ENCODE data around the gene PARK7.

The PARK7 gene

DNA sequence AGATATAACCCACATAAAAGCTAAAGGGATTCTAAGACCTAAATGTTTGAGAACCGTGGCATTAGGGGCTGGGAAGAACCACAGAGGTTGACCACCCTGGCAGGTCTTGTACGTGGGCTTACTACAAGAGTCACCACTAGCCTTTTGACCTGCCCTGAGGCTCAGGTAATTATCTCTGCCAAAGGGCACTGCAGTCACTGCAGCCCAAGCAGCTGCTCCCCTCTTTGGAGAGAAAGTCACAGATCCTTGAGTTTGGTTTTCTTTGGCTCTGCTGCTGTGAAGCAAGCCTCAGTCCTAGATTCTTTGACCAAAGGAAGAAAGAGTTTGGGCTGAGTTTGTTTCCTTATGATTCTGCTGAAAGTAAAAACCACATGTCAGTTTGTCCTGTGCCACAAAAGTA, 11.6 kb downstream of the PARK7 start:
- H3K27ac ChIP-seq = no peak overlapping the region
- no peak overlapping the region for H3K4me3 ChIP-seq

DNA sequence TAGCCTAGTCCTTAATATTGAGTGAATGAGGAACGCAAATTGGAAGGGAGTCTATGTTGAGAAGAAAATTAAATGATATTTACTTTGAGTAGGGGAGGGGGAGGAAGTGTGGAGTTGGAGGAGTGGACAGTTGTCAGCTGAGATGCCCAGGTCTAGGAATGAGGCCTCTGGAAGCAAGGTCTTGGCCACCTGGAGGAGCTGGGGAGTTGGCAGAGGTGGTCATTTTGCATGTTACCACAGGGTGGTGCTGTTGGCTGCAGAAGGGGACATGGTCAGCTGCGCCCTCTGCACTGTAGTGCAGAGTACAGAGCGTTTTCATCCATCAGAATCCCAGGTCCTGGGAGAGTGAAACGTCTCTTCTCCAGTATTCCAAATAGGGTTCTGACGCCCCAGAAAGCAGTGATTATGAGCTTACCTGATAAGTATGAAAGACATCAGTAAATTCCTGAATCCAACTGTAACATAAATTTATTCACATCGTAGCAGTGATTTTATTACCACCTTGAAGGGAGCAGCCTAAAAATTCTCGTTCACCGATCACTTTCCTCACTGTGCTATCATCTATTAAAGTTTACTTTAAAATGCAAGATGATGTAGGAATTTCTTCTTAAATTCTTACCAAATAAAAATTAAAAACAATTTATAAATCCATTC, 13.8 kb downstream of the PARK7 start:
- H3K27ac ChIP-seq = peak overlapping the region in 1 of 21 experiments; percentile 7
- H3K4me3 ChIP-seq = no peak overlapping the region

DNA sequence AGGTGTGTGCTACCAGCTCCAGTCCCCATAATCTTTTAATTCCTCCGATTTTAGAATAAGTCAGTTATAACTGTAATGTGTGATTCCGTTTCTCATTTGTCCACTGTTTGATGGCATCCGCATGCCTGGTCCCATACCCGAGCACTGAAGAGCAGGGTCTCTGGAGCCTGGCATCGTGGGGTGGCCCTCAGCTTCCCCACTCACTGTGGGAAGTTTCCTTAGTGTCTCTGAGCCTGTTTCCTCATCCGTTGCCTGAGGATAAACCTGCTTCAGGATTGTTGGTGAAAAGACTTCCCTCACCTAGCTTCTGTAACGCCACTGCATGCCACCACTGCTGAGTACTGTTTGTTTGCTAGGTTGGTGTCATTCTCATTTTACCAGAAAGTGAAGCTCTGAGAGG, 19.5 kb downstream of the PARK7 start:
- Histone ChIP-seq H3K4me3 (no peak overlapping the region), H3K27ac (no peak overlapping the region)

DNA sequence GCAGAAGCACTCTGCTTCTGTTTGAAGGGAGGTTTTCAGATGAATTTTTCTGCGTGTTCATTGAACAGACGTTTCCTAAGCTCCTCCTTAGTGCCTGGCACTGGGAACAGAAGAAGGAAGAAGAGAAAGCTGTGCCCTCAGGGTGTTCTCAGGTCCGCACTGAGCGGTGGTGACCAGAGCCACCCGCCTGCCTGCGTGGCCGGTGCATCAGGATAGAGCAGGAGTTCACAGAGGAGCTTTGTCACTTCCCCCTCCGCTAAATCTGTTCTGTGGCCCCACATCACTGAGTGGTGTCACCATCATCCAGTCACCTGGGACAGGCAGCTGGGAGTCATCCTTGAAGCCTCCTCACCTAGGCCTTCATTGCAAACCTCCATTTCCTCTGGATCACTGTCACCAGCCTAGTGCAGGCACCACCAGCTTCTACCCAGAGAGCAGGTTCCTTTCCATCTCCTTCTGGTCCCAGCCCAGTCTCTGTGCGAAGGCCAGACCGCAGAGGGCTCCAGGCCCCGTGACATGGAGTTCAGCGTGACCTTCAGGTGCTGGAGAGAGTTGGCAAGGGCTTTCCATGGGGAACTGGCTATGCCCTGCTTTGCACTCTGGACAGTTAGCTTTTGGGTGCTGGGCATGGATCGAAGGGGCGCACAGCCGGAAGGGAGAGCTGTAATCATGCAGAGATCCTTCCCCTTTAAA, 21.7 kb downstream of the PARK7 start:
- H3K4me3 ChIP-seq = no peak overlapping the region
- H3K27ac ChIP-seq = no peak overlapping the region

DNA sequence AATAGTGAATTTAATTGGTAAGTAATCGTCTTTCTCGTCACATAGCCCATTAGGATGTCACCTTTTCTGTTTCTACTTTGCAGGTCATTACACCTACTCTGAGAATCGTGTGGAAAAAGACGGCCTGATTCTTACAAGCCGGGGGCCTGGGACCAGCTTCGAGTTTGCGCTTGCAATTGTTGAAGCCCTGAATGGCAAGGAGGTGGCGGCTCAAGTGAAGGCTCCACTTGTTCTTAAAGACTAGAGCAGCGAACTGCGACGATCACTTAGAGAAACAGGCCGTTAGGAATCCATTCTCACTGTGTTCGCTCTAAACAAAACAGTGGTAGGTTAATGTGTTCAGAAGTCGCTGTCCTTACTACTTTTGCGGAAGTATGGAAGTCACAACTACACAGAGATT, 23.3 kb downstream of the PARK7 start:
- no peak overlapping the region for H3K4me3 ChIP-seq
- no peak overlapping the region for H3K27ac ChIP-seq

DNA sequence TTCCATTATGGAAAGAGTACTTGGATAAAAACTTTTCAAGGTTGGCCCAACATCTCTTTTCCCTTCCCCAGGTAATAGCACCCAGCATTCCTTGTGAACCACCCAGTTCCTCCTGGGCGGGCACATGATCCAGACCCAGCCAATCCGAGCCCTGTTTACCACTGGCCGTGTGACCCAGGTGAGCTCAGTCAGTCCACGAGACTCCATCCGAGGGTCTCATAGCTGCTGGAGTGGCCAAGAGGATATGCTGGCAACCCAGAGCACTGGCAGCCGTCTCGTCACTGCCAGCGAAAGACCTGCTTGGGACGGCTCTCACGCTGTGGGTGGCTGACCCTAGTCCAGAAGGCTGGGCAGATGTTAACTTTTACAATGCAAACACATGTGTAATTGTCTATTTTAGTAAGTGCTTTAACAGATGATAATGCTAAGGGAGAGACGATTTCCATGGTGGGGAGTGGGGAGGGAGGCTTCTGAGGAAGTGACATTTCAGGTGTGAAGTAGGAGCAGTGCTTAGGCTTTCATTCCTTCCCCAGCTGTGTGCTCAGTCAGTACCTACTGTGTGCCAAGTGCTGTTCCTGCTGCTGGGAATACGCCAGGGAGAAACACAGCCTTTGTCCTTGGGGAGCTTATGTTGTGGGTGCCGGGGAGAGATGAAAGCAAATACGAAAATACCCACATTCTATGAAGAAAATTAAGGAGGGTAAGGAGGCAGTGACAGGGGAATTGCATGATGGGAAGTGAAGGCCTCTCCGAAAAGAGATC, 24.5 kb downstream of the PARK7 start:
- H3K27ac ChIP-seq = no peak overlapping the region
- no peak overlapping the region for H3K4me3 ChIP-seq

DNA sequence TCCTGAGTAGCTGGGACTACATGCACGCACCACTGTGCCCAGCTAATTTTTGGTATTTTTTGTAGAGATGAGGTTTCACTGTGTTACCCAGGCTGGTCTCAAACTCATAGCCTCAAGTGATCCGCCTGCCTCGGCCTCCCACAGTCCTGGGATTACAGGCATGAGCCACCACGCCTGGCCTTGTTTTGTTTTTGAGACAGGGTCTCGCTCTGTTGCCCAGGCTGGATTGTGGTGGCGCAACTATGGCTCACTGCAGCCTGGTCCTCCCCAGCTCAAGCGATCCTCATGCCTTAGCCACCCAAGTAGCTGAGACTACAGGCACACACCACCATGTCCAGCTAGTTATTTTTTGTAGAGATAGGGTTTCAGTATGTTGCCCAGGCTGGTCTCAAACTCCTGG, 26.0 kb downstream of the PARK7 start:
- Histone ChIP-seq H3K27ac (no peak overlapping the region), H3K4me3 (no peak overlapping the region)

DNA sequence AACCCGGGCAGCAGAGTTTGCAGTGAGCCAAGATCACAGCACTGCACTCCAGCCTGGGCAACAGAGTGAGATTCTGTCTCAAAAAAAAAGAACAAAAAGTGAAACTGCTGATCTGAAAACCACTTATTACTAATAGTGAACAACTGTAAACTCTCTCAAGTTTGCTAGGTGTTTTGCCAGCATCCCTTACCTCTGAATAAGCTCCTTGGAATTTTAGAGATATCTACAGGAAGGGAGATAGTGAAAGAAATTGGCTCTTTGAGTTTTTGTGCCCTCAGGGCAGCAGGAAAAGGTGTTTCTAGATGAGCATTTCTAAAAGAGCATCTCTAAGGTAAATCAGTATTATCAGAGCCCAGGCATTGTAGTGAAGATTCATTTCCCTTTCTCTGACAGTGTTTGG, 27.1 kb downstream of the PARK7 start:
- H3K27ac ChIP-seq = no peak overlapping the region
- H3K4me3 ChIP-seq = no peak overlapping the region

DNA sequence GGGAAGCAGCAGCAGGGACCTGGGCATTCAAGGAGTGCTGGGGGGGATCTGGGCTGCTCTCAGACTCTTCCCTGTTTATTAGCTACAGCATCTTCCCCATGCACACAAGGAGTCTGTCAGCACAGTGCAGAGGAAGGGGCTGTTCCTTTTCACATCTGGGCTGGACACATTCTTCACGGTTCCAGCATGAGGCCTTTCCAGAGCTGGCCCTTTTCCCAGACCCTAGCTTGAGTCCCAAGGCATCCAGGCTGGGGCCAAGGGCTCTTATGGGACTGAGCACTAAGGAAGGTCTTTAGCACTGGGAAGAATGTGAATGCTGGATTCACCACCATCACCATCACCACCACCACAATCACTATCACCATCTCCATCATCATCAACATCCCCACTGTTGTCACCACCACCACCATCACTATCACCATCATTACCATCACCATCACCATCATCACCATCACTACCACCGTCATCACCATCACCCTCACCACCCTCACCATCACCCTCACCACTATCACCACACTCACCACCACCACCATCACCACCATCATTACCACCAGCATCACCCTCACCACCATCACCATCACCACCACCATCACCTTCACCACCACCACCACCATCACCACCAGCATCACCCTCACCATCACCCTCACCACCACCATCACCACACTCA, 28.4 kb downstream of the PARK7 start:
- no peak overlapping the region for H3K4me3 ChIP-seq
- H3K27ac ChIP-seq = no peak overlapping the region

DNA sequence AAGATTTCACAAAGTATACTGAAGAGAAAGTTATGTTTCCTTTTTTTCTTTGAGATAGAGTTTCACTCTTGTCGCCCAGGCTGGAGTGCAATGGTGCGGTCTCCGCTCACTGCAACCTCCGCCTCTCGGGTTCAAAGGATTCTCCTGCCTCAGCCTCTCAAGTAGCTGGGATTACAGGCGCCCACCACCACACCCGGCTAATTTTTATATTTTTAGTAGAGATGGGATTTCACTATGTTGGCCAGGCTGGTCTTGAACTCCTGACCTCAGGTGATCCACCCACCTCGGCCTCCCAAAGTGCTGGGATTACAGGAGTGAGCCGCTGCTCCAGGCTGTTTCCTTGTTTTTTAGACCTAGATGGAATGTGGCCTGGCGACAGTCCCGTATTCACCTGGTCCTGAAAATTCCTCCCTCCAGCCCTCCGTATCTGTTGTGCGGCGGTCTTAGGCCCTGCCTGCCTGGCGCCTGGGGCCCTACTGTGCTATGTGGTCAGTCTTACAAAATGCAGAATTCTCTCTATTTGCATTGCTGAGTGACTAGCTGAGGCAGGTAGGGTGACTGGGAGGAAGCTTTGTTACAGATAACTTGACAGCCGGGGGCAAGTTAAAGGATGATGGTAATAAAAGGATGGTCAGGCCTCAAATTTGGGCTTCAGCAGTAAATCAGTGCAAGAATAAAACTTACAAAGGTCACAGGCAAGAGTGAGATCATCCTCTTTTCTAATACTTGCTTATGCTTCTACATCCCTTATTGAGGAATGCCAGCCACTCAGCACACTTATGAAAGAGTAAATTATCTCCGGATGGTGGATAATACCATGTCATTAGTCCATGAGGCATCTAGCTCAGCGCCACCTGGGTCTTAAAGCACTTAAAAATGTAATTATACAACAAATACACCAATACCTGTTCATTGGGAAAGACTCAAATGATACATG, 30.3 kb downstream of the PARK7 start:
- no peak overlapping the region for H3K4me3 ChIP-seq
- H3K27ac ChIP-seq = no peak overlapping the region

DNA sequence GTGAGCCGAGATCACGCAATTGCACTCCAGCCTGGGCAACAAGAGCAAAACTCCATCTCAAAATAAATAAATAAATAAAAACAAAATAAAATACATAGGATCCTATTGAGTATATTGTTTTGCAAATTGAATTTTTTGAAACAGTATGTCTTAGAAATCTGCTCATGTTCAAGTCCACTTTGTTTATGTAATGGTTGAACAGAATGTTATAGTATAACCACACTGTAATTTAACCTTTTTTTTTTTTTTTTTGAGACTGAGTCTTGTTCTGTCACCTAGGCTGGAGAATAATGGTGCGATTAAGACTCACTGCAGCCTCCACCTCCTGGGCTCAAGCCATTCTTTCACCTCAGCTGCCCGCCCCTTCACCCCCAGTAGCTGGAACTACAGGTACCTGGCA, 31.4 kb downstream of the PARK7 start:
- H3K27ac ChIP-seq = no peak overlapping the region

DNA sequence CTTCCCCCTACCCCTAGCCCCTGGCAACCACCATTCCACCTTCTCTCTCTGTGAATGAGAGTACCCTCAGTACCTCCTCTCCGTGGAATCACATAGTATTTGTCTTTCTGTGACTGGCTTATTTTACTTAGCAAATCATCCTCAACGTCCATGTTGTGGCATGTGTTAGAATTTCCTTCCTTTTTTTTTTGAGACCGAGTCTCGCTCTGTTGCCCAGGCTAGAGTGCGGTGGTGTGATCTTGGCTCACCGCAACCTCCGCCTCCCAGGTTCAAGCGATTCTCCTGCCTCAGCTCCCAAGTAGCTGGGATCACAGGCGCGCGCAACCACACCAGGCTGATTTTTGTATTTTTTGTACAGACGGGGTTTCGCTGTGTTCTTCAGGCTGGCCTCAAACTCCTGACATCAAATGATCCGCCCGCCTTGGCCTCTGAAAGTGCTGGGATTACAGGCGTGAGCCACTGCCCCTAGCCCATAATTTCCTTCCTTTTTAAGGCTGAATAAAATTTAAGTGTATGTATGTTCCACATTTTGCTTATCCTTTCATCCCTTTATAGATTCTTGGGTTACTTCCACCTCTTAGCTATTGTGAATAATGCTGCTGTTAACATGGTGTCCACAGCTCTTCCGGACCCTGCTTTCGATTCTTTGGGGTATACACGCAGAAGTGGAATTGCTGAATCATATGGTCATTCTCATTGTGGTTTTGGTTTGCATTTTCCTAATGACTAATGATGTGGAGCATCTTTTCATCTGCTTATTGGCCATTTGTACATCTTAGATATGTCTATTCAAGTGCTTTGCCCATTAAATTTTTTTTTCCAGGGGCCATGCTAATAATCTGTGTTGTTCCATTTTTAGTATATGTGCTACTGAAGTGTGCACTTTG, 32.3 kb downstream of the PARK7 start:
- H3K27ac ChIP-seq = no peak overlapping the region
- H3K4me3 ChIP-seq = no peak overlapping the region

More for the DNA sequence above, 31.4 kb downstream of the PARK7 start:
- no peak overlapping the region for H3K4me3 ChIP-seq

DNA sequence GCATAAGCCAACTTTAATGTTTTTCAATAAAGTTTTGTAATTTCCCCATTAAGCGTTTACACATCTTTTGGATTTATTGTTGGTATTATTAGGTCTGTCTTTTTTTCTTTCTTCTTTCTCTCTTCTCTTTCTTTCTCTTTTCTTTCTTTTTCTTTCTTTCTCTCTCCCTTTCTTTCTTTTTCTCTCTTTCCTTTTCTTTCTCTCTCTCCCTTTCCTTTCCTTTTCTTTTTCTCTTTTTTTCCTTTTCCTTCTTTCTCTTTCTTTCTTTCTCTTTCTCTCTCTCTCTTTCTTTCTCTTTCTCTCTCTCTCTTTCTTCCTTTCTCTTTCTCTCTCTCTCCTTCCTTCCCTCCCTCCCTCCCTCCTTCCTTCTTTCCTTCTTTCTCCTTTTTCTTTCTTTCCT, 33.3 kb downstream of the PARK7 start:
- no peak overlapping the region for H3K4me3 ChIP-seq
- H3K27ac ChIP-seq = no peak overlapping the region

DNA sequence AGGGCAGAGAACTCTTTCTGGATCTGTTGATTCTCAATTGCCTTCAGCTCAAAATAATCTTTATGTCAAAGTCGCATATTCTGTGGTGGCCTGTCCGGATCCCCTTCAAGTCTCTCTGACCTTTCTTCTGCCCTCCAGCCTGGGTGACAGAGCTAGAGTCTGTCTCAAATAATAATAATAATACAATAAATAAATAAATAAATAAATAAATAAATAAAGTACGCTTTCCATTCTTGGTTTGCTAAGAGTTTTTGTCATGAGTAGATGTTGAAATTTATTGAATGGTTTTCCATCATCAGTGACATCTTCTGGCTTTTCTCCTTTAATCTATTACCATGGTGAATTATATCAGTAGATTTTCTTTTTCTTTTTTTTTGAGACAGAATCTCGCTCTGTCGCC, 33.9 kb downstream of the PARK7 start:
- Histone ChIP-seq H3K27ac (no peak overlapping the region), H3K4me3 (no peak overlapping the region)

DNA sequence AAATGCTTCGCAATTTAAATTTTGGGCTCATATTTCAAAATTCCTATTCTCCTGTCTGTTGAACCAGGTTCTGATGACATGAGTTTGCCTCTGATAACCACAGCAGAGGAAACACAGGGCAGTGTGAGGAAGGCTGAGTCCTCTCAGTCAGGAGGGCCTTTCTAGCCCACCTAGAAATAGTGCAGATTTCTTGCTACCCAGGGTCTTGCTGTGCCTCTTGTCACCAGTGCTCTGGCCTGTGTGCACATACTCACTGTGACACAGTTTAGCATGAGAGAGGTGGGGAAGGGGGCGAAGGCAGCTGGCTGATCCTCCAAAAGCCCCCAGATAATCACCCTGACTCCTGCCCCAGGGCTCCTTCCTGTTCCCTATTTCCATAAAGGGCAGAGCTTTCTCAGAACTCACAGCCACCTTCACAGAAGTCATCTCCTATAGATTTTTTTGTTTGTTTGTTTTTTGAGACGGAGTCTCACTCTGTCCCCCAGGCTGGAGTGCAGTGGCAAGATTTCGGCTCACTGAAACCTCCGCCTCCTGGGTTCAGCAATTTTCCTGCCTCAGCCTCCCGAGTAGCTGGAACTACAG, 40.9 kb downstream of the PARK7 start:
- H3K4me3 ChIP-seq = no peak overlapping the region
- H3K27ac ChIP-seq = peak overlapping the region in 11 of 21 experiments; percentile 4 to 88 (median 75)

DNA sequence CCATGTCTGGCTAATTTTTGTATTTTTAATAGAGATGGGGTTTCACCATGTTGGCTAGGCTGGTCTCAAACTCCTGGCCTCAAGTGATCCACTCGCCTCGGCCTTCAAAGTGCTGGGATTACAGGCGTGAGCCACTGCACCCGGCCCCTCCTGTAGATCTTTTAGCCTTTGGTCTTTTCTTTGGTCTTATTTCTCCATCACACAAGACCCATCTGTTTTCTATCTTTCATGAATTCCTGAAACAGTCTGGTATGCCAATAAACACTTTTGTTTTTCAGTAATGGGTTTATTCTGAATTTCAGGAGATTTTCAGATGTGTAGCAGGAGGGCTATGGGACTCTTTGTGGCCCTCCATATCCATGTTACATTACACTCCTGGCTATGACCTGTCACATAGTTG, 41.4 kb downstream of the PARK7 start:
- H3K4me3 ChIP-seq = no peak overlapping the region
- H3K27ac ChIP-seq = peak overlapping the region in 16 of 21 experiments; percentile 1 to 88 (median 74)

DNA sequence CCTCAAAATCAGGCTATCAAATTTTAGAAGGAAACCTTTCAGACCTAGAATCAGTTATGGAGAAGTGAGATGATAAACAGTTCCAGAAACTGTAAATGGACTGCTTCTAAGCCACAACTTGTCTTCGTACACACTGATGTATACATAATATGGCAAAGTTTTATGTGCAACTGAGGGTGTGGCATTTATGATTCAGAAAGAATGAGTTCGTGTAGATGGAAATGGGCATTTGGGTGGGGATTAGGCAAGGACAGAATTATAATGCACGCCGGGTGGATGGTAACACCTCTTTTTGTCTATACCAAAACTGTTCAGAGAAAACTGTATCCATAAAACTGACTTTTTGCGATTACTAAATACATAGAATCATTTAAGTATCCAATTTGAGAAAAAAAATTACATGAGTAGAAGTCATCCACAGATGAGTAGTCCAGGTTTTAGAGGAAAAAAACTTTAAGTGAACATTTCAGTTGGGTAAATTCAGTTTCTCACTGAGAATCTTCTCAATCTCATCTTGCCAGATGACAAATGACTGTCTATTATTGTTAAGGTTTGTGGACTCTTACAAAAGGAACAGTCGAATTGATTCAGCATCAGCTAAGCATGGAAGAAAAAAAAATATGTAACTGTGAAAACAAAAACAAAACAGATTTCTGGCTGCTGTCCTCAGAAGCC, 42.1 kb downstream of the PARK7 start:
- Histone ChIP-seq H3K4me3 (no peak overlapping the region), H3K27ac (peak overlapping the region in 20 of 21 experiments; percentile 1 to 88 (median 76))
